ENCODE measurements around the gene ENOX2.

DNA sequence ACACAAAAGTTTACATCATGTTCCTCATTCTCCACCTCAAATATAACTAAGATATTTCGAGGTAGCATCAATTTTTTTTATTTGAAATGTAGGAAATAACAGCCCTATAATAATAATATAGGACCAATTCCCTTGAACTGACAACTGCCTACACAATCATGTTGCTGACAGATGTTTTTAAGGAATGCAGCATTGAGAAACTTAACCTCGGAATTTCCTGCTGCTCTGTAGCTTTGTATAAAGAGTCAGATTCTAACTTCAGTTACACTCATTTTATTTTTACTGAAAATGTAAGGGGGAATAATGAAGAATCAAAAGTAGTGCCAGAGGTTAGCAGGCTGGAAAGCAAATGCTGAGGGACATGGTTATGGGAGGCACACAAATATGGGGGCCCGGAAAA is 265.4 kb downstream of the ENOX2 start:
- TF ChIP-seq, protein P1, sequence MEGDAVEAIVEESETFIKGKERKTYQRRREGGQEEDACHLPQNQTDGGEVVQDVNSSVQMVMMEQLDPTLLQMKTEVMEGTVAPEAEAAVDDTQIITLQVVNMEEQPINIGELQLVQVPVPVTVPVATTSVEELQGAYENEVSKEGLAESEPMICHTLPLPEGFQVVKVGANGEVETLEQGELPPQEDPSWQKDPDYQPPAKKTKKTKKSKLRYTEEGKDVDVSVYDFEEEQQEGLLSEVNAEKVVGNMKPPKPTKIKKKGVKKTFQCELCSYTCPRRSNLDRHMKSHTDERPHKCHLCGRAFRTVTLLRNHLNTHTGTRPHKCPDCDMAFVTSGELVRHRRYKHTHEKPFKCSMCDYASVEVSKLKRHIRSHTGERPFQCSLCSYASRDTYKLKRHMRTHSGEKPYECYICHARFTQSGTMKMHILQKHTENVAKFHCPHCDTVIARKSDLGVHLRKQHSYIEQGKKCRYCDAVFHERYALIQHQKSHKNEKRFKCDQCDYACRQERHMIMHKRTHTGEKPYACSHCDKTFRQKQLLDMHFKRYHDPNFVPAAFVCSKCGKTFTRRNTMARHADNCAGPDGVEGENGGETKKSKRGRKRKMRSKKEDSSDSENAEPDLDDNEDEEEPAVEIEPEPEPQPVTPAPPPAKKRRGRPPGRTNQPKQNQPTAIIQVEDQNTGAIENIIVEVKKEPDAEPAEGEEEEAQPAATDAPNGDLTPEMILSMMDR (IDR thresholded peaks at IDR 0.05): no peak
- TF ChIP-seq POLR2A (IDR thresholded peaks at IDR 0.05) (no peak), POLR2AphosphoS5 (IDR thresholded peaks at IDR 0.05) (no peak)
